Duodenal mucosa (tissue), 2 donors: ENCODE results near the gene PGC.

Experiments
- H3K27ac ChIP-seq: one replicate; pipeline ENCODE4 v1.7.0; 2013; ENCODE audit warnings: low read depth, low read length
- H3K27me3 ChIP-seq, 2 donors: one replicate each; pipeline ENCODE4 v1.7.0; 2013; ENCODE audit warnings: low read length in 2 of 2, control low read depth in 1 of 2; ENCODE audit not compliant: insufficient read depth in 2 of 2, control insufficient read depth in 1 of 2
- H3K36me3 ChIP-seq, 2 donors: one replicate each; pipeline ENCODE4 v1.7.0; 2013; ENCODE audit warnings: low read length in 2 of 2, control low read depth in 1 of 2; ENCODE audit not compliant: insufficient read depth in 2 of 2, control insufficient read depth in 1 of 2
- H3K4me1 ChIP-seq, 2 donors: one replicate each; pipeline ENCODE4 v1.7.0; 2013; ENCODE audit warnings: low read length in 2 of 2, control low read depth in 1 of 2; ENCODE audit not compliant: insufficient read depth in 2 of 2, control insufficient read depth in 1 of 2
- H3K4me3 ChIP-seq, 2 donors: one replicate each; pipeline ENCODE4 v1.7.0; 2013; ENCODE audit warnings: low read length in 2 of 2, low read depth in 1 of 2
- H3K9ac ChIP-seq, 2 donors: one replicate each; pipeline ENCODE4 v1.7.0; 2013; ENCODE audit warnings: low read length in 2 of 2, low read depth in 1 of 2
- H3K9me3 ChIP-seq, 2 donors: one replicate each; pipeline ENCODE4 v1.7.0; 2013; ENCODE audit warnings: low read length in 2 of 2, control low read depth in 1 of 2; ENCODE audit not compliant: control insufficient read depth in 1 of 2

Gene PGC

DNA sequence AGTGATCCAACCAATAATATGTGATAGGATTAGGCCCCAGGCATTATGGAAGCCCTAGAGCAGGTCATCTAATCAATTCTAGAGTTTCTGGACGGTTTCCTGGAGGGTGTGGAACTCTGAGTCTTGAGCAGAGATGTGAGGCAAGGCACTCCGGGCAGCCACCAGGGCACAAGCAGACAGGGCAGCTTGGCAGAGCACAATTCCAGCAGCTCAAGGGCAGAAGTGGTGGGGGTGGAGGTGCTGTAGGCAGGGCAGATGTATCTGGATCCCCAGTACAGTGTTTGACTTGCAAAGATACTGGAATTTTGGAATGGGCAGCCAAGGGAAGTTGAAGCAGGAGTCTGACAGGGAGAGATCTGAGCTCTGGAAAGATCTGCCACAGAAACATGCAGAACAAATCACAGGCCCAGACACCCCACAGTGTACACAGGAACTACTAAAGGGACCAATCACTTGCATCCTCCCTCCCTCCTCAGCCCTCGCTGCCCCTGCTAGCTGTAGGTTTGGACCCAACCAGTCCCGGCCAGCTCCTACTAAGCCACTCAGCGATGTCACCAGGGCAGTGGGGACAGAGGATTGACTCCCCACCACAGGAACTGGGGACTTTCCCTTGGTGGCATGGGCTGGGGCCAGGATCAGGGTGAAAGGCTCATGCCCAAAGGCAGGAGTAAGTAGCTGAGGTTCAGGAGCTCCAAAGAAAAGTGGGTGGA lies 58.8 kb downstream of the PGC start:
- Histone ChIP-seq H3K36me3 (peaks cover 14 to 34% of the 10 kb centered on the region in 2 donors), H3K27ac (no peak overlapping the region), H3K27me3 (no peaks in the 10 kb centered on the region), H3K4me1 (peaks cover 1 to 8% of the 10 kb centered on the region in 2 donors), H3K4me3 (no peak overlapping the region), H3K9ac (no peak overlapping the region), H3K9me3 (no peaks in the 10 kb centered on the region)

DNA sequence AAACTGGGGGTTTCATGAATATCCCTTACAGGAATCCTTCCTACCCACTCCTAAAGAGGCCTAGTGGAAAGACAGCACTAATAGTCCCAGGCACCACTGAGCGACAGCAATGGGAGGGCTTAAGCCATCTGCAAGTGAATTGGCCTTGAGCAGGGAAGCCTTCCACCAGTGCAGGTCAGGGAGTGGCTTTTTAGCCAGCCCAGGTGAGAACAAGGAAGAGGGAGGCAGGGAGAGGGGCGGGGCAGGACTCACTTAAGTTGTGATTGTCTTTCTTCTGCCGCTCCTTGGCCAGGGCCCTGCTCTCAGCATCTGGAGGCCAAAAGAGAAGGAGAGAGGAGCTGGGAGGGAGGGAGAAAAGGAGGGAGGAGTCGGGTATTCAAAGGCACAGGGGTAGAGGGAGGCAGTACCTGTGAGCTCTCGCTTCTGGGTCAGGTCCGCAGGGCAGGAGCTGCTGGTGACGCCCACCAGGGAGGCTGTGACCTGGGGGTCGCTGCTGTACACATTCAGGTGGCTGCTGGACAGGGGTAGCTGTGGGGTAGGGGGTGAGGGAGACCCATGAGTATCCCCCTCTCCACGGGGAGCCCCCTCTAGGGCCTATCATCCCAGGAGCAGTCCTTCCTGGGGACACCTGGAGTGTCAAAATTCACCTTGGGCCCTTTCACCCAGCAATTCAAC lies 59.6 kb downstream of the PGC start:
- H3K9me3 ChIP-seq = no peaks in the 10 kb centered on the region
- no peak overlapping the region for H3K9ac ChIP-seq
- no peak overlapping the region for H3K27ac ChIP-seq
- H3K4me1 ChIP-seq = peaks cover 7 to 8% of the 10 kb centered on the region in 2 donors
- no peak overlapping the region for H3K4me3 ChIP-seq
- no peaks in the 10 kb centered on the region for H3K27me3 ChIP-seq
- peaks cover 14 to 34% of the 10 kb centered on the region in 2 donors for H3K36me3 ChIP-seq
